ENCODE measurements around the gene CDK2. TPM values are rescaled to one million over a fixed set of nuclear protein-coding genes. Genes with fewer than 3 reads are reported as not detected.

Gene CDK2
- total and polyA plus RNA-seq, 9 donors: 18.3 to 33.9 (median 30.7) TPM

GRCh38 chr12:55932551-55932910 is 34.1 kb upstream of the CDK2 start:
- Histone ChIP-seq H3K4me3 (peak overlapping the region; percentile 83), H3K27ac (no peak overlapping the region), H3K4me1 (ENCODE audit: insufficient read depth) (peaks cover 17% of the 10 kb centered on the region), H3K36me3 (no peaks in the 10 kb centered on the region), H3K9me3 (no peaks in the 10 kb centered on the region), H3K27me3 (no peaks in the 10 kb centered on the region)
- TF ChIP-seq POLR2A (IDR thresholded peaks at IDR 0.05) (no peak), CTCF (IDR thresholded peaks at IDR 0.05) (no peak), EP300 (IDR thresholded peaks at IDR 0.05) (no peak)
- 6 to 10% (median 7%) methylated on average over 4 of the region's 4 CpGs for WGBS, 3 donors
- DNase-seq: no peak
- intact Hi-C loops (cut with DNase I): loop anchor here in 3 of 4 donors (5.0 kb wide), 4 partner anchors 40 to 195 kb away; partner anchors contain the start of genes GDF11 (in 1 of the 3) and RAB5B (in 1 of the 3)

GRCh38 chr12:55933169-55933798 is 33.3 kb upstream of the CDK2 start:
- TF ChIP-seq EP300 (IDR thresholded peaks at IDR 0.05): no peak
- TF ChIP-seq POLR2A (IDR thresholded peaks at IDR 0.05): no peak
- no peak for TF ChIP-seq CTCF (IDR thresholded peaks at IDR 0.05)
- H3K4me3 ChIP-seq: no peak overlapping the region
- DNase-seq: no peak
- no peaks in the 10 kb centered on the region for H3K9me3 ChIP-seq
- 67 to 79% (median 77%) methylated on average over 7 of the region's 7 CpGs for WGBS, 3 donors
- intact Hi-C loops (cut with DNase I): loop anchor here in 3 of 4 donors (5.0 kb wide), 4 partner anchors 39 to 196 kb away; partner anchors contain the start of genes GDF11 (in 1 of the 3) and RAB5B (in 1 of the 3)
- no peak overlapping the region for H3K27ac ChIP-seq
- no peaks in the 10 kb centered on the region for H3K36me3 ChIP-seq
- H3K27me3 ChIP-seq: no peaks in the 10 kb centered on the region
- peaks cover 15% of the 10 kb centered on the region for H3K4me1 ChIP-seq (ENCODE audit: insufficient read depth)

- no peak overlapping the region for H3K4me3 ChIP-seq
- no peaks in the 10 kb centered on the region for H3K27me3 ChIP-seq
- H3K4me1 ChIP-seq (ENCODE audit: insufficient read depth): peaks cover 14% of the 10 kb centered on the region
- no peaks in the 10 kb centered on the region for H3K9me3 ChIP-seq
- TF ChIP-seq CTCF (IDR thresholded peaks at IDR 0.05) (no peak), POLR2A (IDR thresholded peaks at IDR 0.05) (no peak), EP300 (IDR thresholded peaks at IDR 0.05) (no peak)
- WGBS, 3 donors: 96 to 100% (median 99%) methylated on average over 1 of the region's 1 CpG
- intact Hi-C loops (cut with DNase I): loop anchor here in 3 of 4 donors (5.0 kb wide), 4 partner anchors 38 to 197 kb away; partner anchors contain the start of genes GDF11 (in 1 of the 3) and RAB5B (in 1 of the 3)
- H3K27ac ChIP-seq: no peak overlapping the region
- no peak for DNase-seq
- H3K36me3 ChIP-seq: no peaks in the 10 kb centered on the region
Observed at GRCh38 chr12:55933799-55934742, 32.6 kb upstream of the CDK2 start.

- WGBS, 3 donors: 95 to 100% (median 96%) methylated on average over 1 of the region's 1 CpG
- Histone ChIP-seq H3K9me3 (no peaks in the 10 kb centered on the region), H3K4me1 (ENCODE audit: insufficient read depth) (peaks cover 14% of the 10 kb centered on the region), H3K27ac (no peak overlapping the region), H3K27me3 (no peaks in the 10 kb centered on the region), H3K36me3 (no peaks in the 10 kb centered on the region), H3K4me3 (no peak overlapping the region)
- TF ChIP-seq POLR2A (IDR thresholded peaks at IDR 0.05): no peak
- TF ChIP-seq EP300 (IDR thresholded peaks at IDR 0.05): no peak
- no peak for TF ChIP-seq CTCF (IDR thresholded peaks at IDR 0.05)
- DNase-seq: no peak
- intact Hi-C loops (cut with DNase I): loop anchor here in 3 of 4 donors (5.0 kb wide), 4 partner anchors 38 to 197 kb away; partner anchors contain the start of genes GDF11 (in 1 of the 3) and RAB5B (in 1 of the 3)
Observed at GRCh38 chr12:55934773-55935172, 31.9 kb upstream of the CDK2 start.

All from ovary (tissue), 9 donors.